ENCODE results near the gene GBF1.

The GBF1 gene

GRCh38 chr10:102402512-102402896, 157.2 kb downstream of the GBF1 start:
- no peak for DNase-seq (ENCODE audit: low read depth in 1 of 2, low spot score in 1 of 2)
- Histone ChIP-seq H3K4me3 (replicated peaks; ENCODE audit: insufficient read depth, low read length) (no peak overlapping the region), H3K27ac (replicated peaks) (no peak overlapping the region), H3K27me3 (ENCODE audit: insufficient read depth, poor library complexity, severe bottlenecking) (peaks cover 4% of the 10 kb centered on the region)
- TF ChIP-seq CTCF (IDR thresholded peaks at IDR 0.05; ENCODE audit: insufficient read depth, low read length) = no peak
- TF ChIP-seq REST (IDR thresholded peaks at IDR 0.05; ENCODE audit: insufficient replicate concordance, low read depth) = no peak
- no peak for TF ChIP-seq GABPA (IDR thresholded peaks at IDR 0.05; ENCODE audit: low read depth)
- no peak for TF ChIP-seq SPI1 (IDR thresholded peaks at IDR 0.05; ENCODE audit: borderline replicate concordance, low read depth)
- no peak for TF ChIP-seq POLR2AphosphoS5 (IDR thresholded peaks at IDR 0.05; ENCODE audit: low read depth)

- Histone ChIP-seq H3K4me3 (replicated peaks; ENCODE audit: insufficient read depth, low read length) (no peak overlapping the region), H3K27me3 (ENCODE audit: insufficient read depth, poor library complexity, severe bottlenecking) (peaks cover 10% of the 10 kb centered on the region), H3K27ac (replicated peaks) (no peak overlapping the region)
- TF ChIP-seq CTCF (IDR thresholded peaks at IDR 0.05; ENCODE audit: insufficient read depth, low read length) = no peak
- no peak for TF ChIP-seq REST (IDR thresholded peaks at IDR 0.05; ENCODE audit: insufficient replicate concordance, low read depth)
- no peak for TF ChIP-seq GABPA (IDR thresholded peaks at IDR 0.05; ENCODE audit: low read depth)
- no peak for TF ChIP-seq SPI1 (IDR thresholded peaks at IDR 0.05; ENCODE audit: borderline replicate concordance, low read depth)
- TF ChIP-seq POLR2AphosphoS5 (IDR thresholded peaks at IDR 0.05; ENCODE audit: low read depth) = no peak
- DNase-seq (ENCODE audit: low read depth in 1 of 2, low spot score in 1 of 2) = no peak
These were observed 157.8 kb downstream of the GBF1 start for GRCh38 chr10:102403115-102403514.

- Histone ChIP-seq H3K27ac (replicated peaks) (no peak overlapping the region), H3K27me3 (ENCODE audit: insufficient read depth, poor library complexity, severe bottlenecking) (peaks cover 22% of the 10 kb centered on the region), H3K4me3 (replicated peaks; ENCODE audit: insufficient read depth, low read length) (no peak overlapping the region)
- no peak for DNase-seq (ENCODE audit: low read depth in 1 of 2, low spot score in 1 of 2)
- TF ChIP-seq SPI1 (IDR thresholded peaks at IDR 0.05; ENCODE audit: borderline replicate concordance, low read depth) = no peak
- no peak for TF ChIP-seq REST (IDR thresholded peaks at IDR 0.05; ENCODE audit: insufficient replicate concordance, low read depth)
- TF ChIP-seq CTCF (IDR thresholded peaks at IDR 0.05; ENCODE audit: insufficient read depth, low read length) = no peak
- TF ChIP-seq GABPA (IDR thresholded peaks at IDR 0.05; ENCODE audit: low read depth) = no peak
- no peak for TF ChIP-seq POLR2AphosphoS5 (IDR thresholded peaks at IDR 0.05; ENCODE audit: low read depth)
These were observed 159.2 kb downstream of the GBF1 start for GRCh38 chr10:102404361-102405107.
